Activated CD8-positive, alpha-beta T cell treated with anti-CD3 and anti-CD28 coated beads for 36 hours (primary cell): ENCODE data around the gene SYNE2. TPM values are rescaled to one million over a fixed set of nuclear protein-coding genes. Genes with fewer than 3 reads are reported as not detected.

Experiments used
- ATAC-seq: fragments of 200-7000 bp; cut with Tn5 transposase; one replicate; pipeline ENCODE4 v1.10.0; 2021; ENCODE audit warnings: mild to moderate bottlenecking, moderate library complexity
- CTCF ChIA-PET: fragments of 350-600 bp; sonication (Branson Sonifier 250); formaldehyde crosslinking; loops from one replicate; lab custom pipeline; 2021; ENCODE audit warnings: antibody characterized with exemption; lab: Charles Lee
- POLR2A ChIA-PET: fragments of 350-600 bp; sonication (Branson Sonifier 250); formaldehyde crosslinking; loops from one replicate; lab custom pipeline; 2021; ENCODE audit warnings: antibody characterized with exemption; lab: Charles Lee
- DNase-seq: peaks from one replicate; pipeline ENCODE4 v3.0.0-alpha.2; 2020
- H3K27ac Mint-ChIP-seq: one replicate; pipeline ENCODE4 v1.8.0; 2021; ENCODE audit warnings: mild to moderate bottlenecking, mixed read lengths
- H3K27me3 Mint-ChIP-seq: one replicate; pipeline ENCODE4 v1.8.0; 2021; ENCODE audit warnings: mixed read lengths
- H3K36me3 Mint-ChIP-seq: one replicate; pipeline ENCODE4 v1.8.0; 2021; ENCODE audit warnings: low read depth, mixed read lengths
- H3K4me1 Mint-ChIP-seq: one replicate; pipeline ENCODE4 v1.8.0; 2021; ENCODE audit warnings: low read depth, mixed read lengths
- H3K4me3 Mint-ChIP-seq: one replicate; pipeline ENCODE4 v1.8.0; 2021; ENCODE audit warnings: mild to moderate bottlenecking, moderate library complexity, mixed read lengths
- H3K9me3 Mint-ChIP-seq: one replicate; pipeline ENCODE4 v1.8.0; 2021; ENCODE audit warnings: mixed read lengths
- intact Hi-C: fragments of 100-400 bp; cut with micrococcal nuclease; formaldehyde crosslinking; loops from one replicate; pipeline ENCODE4 v1.10.0; 2022
- total RNA-seq, 2 experiments: library from RNA; stranded (reverse); gene quantifications; one replicate each; pipeline ENCODE4 v1.2.3, GENCODE V29; 2021
- TF ChIP-seq, protein P1 (sequence below): fragments of 200-600 bp; IDR thresholded peaks from one replicate; pipeline ENCODE4 v1.8.0; 2022; ENCODE audit warnings: antibody characterized with exemption, mild to moderate bottlenecking

Gene SYNE2
- total RNA-seq, 2 experiments from 2014 or later: 28.1 to 29.0 TPM

DNA sequence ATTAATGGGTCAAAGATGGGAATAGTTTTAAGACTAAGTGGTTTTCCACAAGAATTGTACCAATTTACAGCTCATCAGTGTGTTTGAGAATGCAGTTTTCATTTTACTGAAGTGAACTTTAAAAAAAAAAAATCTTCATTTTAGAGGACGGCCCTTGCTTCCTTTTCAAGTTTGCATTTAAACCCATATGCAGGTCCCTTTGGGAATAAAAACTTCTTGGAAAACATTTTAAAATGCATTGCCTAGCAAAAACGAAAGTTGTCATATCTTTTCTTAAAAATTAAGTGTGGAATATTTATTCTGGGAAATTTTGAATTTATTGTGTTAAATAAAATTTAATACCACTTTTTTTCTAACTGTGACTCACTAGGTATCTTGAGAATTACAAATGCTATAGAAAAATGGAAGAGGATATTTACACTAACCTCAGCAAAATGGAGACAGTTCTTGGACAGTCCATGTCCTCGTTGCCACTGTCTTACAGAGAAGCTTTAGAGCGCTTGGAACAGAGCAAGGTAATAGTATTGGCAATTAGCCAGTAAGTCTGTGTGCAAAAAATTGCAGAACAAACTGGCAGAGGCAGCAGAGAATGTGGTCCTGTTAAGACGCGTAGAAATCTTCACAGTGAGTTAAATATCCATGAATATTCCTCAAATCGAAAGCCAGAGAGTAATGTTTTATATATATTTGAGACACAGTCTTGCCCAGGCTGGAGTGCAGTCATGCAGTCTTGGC, 209.7 kb downstream of the SYNE2 start:
- Mint-ChIP-seq H3K36me3 (peaks cover 4% of the 10 kb centered on the region), H3K27ac (no peak overlapping the region), H3K9me3 (no peaks in the 10 kb centered on the region), H3K27me3 (no peaks in the 10 kb centered on the region), H3K4me3 (no peak overlapping the region), H3K4me1 (no peaks in the 10 kb centered on the region)
- ChIA-PET CTCF (interaction anchor here (0.9 to 1.3 kb wide), 2 partner anchors 21 to 232 kb away, joined by 4 to 6 read pairs; no protein-coding TSS in a partner anchor), POLR2A (no interaction called here)
- intact Hi-C loops: loop anchor here (10.0 kb wide), 1 partner anchor 232 kb away; the partner anchor contains the start of gene ESR2
- ATAC-seq (no peak), DNase-seq (no peak)
- TF ChIP-seq, protein P1, sequence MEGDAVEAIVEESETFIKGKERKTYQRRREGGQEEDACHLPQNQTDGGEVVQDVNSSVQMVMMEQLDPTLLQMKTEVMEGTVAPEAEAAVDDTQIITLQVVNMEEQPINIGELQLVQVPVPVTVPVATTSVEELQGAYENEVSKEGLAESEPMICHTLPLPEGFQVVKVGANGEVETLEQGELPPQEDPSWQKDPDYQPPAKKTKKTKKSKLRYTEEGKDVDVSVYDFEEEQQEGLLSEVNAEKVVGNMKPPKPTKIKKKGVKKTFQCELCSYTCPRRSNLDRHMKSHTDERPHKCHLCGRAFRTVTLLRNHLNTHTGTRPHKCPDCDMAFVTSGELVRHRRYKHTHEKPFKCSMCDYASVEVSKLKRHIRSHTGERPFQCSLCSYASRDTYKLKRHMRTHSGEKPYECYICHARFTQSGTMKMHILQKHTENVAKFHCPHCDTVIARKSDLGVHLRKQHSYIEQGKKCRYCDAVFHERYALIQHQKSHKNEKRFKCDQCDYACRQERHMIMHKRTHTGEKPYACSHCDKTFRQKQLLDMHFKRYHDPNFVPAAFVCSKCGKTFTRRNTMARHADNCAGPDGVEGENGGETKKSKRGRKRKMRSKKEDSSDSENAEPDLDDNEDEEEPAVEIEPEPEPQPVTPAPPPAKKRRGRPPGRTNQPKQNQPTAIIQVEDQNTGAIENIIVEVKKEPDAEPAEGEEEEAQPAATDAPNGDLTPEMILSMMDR: no peak

DNA sequence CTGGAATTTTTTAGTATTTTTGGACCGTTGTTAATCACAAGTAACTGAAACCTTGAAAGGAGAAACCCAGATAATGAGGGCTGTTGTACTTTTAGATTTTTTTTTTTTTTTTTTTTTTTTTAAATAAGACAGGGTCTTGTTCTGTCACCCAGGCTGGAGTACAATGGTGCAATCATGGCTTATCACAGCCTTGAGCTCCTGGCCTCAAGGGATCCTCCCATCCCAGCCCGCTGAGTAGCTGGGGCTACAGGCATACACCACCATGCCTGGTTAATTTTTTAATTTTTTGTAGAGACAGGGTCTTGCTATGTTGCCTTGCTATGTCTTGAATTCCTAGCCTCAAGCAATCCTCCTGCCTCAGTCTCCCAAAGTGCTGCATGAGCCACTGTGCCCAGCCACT, 211.6 kb downstream of the SYNE2 start:
- H3K27ac Mint-ChIP-seq: no peak overlapping the region
- intact Hi-C loops: loop anchor here (10.0 kb wide), 1 partner anchor 230 kb away; the partner anchor contains the start of gene ESR2
- no peaks in the 10 kb centered on the region for H3K27me3 Mint-ChIP-seq
- no peaks in the 10 kb centered on the region for H3K4me1 Mint-ChIP-seq
- no peaks in the 10 kb centered on the region for H3K9me3 Mint-ChIP-seq
- H3K4me3 Mint-ChIP-seq: no peak overlapping the region
- DNase-seq (no peak), ATAC-seq (no peak)
- TF ChIP-seq, protein P1: no peak
- ChIA-PET POLR2A (no interaction called here), CTCF (no interaction called here)
- H3K36me3 Mint-ChIP-seq: peaks cover 4% of the 10 kb centered on the region

DNA sequence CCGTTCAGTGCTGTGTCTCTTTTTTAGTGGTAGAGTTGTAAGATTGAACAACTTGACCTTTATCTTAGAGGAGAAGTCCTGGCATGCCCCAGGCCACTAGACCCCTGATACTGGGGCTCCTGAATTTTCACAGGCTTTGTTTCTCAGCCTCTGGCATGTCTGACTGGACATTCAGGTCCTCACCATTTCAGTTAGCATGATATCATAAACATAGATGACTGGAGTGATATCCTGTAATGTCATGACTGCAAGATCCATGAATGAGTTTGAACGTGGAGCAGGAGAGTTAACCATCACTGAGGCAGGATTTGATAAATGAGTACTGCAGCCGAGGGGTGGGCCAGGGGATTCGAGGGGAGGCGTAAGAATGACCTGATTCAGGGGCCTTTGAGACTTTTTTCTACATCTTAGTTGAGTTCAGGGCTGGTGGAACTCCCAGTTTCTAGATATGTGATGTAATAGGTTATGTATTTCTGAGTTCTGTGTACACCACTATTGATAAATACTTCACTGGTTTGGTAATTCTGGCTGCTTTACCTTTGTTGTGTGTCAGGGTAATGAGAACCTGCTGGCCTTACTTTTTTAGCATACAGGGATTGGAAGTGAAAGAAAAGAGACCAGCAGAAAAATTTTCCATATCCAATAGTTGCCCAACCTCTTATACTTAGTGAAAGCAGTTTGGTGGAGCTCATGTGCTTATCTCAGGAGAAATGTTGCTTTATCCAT, 217.0 kb downstream of the SYNE2 start:
- H3K36me3 Mint-ChIP-seq: peaks cover 15% of the 10 kb centered on the region
- no peak overlapping the region for H3K27ac Mint-ChIP-seq
- no peaks in the 10 kb centered on the region for H3K27me3 Mint-ChIP-seq
- no peaks in the 10 kb centered on the region for H3K4me1 Mint-ChIP-seq
- intact Hi-C loops: loop anchor here (10.0 kb wide), 1 partner anchor 225 kb away; the partner anchor contains the start of gene ESR2
- no peak for DNase-seq
- ATAC-seq: no peak
- TF ChIP-seq, protein P1: no peak
- H3K9me3 Mint-ChIP-seq: no peaks in the 10 kb centered on the region
- CTCF ChIA-PET: interaction anchor here (1.5 kb wide), 1 partner anchor 59 kb away, joined by 3 read pairs; no protein-coding TSS in a partner anchor
- H3K4me3 Mint-ChIP-seq: no peak overlapping the region
- POLR2A ChIA-PET: interaction anchor here (0.5 kb wide), 1 partner anchor 197 kb away, joined by 3 read pairs; no protein-coding TSS in a partner anchor

DNA sequence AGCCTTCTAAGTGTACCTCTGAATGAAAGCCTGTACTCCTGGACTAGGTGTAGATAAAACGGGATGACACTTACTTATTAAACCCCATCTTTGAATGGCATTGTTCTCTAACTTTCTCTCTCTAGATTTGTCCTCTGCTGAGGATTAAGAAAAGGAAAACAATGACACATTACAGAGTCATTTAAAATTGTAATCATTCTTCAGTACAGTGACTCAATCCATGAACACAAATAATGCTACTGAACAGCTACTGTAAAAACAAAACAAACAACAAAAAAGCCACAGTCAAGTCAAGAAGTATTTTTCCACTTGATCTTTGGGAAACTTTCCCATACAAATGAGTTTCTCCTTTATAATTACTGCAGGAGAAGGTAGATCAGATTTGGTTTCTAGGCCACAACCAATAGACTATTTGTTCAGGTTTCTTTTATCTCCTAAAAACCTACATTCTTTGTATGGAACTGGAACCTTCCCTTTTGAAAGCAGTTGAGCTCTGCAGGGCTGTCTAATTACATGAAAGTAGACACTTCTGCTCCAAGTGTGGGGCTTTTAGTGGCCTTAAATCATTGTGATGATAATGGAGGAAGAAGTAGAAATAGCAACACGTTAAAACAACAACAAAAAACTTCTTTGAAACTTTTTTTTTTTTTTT, 222.3 kb downstream of the SYNE2 start:
- DNase-seq: no peak
- intact Hi-C loops: no loop called here
- no peak for ATAC-seq
- Mint-ChIP-seq H3K27ac (peak overlapping the region; percentile 15), H3K9me3 (no peaks in the 10 kb centered on the region), H3K27me3 (no peaks in the 10 kb centered on the region), H3K4me3 (no peak overlapping the region), H3K36me3 (peaks cover 13% of the 10 kb centered on the region), H3K4me1 (no peaks in the 10 kb centered on the region)
- TF ChIP-seq, protein P1: no peak
- CTCF ChIA-PET: interaction anchor here (0.7 to 2.0 kb wide), 2 partner anchors 13 to 229 kb away, joined by 3 to 6 read pairs; no protein-coding TSS in a partner anchor
- POLR2A ChIA-PET: no interaction called here
